ENCODE measurements around the gene ZNRF1.

Gene ZNRF1

DNA sequence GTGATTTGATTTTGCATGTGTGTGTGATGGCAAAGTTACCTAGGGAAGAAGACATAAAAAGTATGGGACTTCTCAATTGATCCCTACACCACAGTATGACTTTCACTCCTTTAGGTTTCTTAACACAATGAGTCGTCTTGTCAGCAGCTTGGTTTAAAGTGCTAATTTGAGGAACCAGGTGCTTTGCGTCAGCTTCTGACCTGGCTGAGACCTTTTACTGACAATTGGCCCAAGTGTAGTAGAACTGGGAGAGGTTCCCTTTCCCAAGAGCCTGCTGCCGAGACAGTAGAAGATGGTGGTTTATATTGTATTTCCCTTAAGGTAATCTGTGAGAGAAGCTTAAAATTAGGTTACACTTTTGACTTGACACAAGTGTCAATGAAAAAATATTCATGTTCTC lies 62.8 kb downstream of the ZNRF1 start:
- DNase-seq (ENCODE audit: low read depth in 2 of 2) = no peak

GRCh38 chr16:75062135-75062975 lies 63.5 kb downstream of the ZNRF1 start:
- DNase-seq (ENCODE audit: low read depth in 2 of 2) = no peak

DNA sequence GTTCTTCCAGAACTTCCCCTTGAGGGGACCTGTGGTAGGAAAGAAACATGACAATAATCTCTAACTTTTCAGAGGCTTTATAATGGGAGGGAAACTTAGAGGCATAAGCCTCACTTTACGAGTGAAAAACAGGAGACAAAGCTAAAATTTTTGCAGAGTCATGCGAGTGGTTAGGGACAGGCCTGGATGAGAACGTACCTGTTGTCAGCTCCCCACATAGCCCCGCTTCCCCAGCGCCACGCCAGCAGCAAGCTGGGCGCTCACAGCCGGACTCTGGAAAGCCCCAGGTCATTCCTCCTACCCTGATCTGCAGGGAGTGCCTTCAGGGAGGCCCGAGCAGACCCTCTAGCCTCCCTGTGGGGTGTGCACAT lies 64.1 kb downstream of the ZNRF1 start:
- no peak for DNase-seq (ENCODE audit: low read depth in 2 of 2)

DNA sequence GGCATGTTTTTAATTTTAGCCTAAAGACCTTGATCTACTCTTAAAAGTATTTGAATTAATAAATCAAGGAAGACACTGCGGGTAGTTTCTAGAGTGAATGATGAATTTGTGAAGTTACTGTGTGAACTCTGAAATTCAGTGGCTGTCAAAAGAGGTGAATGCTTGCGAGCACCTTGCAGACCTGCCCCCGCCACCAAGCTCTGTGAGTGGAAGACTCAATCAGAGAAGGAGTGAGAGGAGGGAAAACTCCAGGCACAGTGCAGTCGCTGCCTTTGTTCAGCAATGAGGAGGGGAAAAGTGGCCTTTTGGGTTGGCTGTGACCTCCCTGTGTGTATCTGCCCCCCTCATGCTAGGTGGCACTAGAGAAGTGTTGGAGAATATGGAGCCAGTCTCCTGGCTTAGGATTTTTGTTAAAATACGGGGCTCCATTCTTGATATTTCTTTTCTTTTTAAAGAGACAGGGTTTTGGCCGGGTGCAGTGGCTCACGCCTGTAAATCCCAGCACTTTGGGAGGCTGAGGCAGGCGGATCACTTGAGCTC lies 64.8 kb downstream of the ZNRF1 start:
- no peak for DNase-seq (ENCODE audit: low read depth in 2 of 2)

GRCh38 chr16:75064403-75065148 lies 65.8 kb downstream of the ZNRF1 start:
- DNase-seq (ENCODE audit: low read depth in 2 of 2) = no peak

DNA sequence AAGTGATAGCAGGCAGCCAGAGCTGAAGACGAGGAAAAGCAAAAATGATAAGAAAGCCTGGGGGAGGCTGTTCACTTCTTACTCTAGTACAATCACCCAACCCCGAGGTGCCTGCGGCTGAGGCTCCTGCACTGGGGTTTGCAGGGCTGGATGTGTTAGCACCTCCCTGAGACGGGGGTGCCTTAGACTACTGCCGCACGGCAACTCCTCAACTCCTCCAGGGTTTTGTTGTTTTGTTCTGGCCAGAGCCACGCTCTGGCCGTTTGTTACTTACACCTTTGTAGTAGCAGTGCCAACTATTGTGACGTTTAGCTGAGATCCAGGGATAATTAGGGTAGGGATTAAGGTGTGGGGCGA lies 66.3 kb downstream of the ZNRF1 start:
- DNase-seq (ENCODE audit: low read depth in 2 of 2) = peak in 1 of 2 donors; percentile 22

DNA sequence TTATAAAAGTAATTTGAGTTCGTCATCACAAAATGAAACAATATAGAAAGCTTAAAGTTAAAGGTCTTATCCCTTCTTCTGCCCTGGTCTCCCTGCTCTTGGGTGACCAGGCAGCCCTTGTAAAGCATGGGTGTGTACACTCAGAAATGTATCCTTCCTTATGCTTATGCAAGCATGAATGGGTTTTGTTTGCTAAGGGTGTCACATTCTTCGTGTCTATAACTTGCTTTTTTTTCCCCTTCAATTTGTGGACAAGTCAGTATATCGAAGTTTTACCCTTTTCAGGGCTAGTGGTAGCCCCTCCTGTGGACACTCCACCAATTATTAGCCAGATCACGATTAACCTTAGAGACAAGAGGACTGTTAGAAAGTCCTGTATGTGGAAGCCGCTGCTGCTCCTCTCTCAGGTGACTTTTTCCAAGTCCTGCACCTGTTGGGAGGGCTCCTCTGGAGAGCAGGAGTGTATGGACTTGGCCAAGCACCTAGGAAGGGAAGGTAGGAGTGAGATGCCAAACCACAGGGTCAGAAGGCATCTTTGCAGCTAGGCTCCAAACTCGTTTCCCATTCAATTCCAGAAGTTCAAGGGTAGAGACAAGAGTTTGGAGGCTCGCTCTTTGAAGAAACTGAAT lies 66.8 kb downstream of the ZNRF1 start:
- DNase-seq (ENCODE audit: low read depth in 2 of 2) = no peak

DNA sequence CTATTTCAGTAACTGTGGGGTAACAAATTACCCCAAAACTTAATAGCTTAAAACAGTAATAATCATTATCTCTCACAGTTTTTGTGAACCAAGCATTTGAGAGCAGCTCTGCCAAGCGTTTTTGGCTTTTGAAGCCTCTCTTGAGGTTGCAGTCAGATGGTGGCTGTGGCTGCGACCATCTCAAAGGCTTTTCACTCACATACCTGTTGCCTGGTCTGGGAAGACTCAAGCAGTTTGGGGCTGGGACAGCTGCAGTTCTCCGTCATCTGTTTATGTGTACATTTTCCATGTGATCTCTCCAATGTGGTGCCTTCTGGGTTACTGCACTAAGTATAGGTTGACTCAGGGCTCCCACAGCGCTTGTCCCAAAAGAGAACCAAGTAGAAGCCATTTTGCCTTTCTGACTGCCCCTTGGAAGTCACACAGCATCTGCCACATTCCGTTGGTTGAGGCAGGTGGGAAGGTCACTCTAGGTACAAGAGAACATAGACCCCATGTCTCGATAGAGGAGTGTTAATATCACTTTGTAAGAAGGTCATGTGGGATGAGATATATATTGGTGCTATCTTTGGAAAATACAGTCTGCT lies 68.1 kb downstream of the ZNRF1 start:
- no peak for DNase-seq (ENCODE audit: low read depth in 2 of 2)

- no peak for DNase-seq (ENCODE audit: low read depth in 2 of 2)
These were observed 69.5 kb downstream of the ZNRF1 start for GRCh38 chr16:75068085-75069031.

DNA sequence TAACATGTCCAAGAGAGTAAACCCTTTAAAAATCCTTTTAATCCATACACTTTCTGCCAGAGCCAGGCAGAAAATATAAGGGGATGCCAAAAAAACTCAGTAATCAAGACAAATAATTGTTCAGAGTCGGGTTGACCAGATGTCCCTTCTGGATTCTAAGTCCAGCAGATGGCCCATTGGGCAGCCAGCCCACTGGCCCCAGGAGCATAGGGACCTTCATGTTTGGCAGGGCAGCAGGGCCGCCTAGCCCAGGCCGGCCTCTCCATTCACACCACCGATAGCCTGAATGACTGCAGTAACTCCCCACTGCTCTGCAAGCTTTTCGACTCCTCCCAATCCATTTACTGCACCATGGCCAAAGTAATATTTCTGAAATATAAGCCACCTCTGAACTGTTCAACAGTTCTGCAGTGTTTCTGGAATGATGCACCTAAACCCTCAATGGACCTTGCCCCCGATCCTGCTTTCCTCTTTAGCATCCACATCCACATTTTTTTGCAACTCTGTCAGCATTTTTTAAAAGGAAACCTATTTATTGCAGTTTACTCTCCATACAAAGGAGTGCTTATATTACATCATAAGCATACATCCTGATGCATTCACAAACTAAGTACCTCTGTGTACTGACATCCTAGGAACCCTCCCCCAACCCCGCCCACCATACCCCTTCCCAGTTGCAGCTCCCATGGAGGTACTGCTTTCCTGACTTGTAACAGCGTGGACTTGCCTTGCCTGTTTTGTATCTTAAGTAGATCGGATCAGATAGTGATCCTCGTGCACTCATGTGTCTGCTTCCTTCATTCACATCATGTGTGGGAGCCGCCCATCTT lies 71.4 kb downstream of the ZNRF1 start:
- DNase-seq (ENCODE audit: low read depth in 2 of 2) = no peak

DNA sequence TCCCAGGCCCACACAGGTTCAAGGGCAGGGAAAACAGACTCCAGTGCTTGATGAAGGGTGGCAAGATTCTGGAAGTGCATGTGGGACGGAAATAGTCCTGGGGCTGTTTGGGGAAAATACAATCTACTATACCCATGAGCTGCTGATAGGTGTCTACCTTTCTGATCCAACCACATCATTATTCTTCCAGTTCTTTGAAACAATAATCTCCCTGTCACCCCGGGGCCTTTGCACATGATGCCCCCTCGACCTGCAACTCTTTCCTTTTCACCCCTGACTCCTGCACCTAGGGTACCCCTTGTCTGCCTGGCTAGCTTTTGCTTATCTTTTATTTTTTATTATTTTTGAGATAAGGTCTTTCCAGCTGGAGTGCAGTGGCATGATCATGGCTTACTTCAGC lies 72.8 kb downstream of the ZNRF1 start:
- no peak for DNase-seq (ENCODE audit: low read depth in 2 of 2)

DNA sequence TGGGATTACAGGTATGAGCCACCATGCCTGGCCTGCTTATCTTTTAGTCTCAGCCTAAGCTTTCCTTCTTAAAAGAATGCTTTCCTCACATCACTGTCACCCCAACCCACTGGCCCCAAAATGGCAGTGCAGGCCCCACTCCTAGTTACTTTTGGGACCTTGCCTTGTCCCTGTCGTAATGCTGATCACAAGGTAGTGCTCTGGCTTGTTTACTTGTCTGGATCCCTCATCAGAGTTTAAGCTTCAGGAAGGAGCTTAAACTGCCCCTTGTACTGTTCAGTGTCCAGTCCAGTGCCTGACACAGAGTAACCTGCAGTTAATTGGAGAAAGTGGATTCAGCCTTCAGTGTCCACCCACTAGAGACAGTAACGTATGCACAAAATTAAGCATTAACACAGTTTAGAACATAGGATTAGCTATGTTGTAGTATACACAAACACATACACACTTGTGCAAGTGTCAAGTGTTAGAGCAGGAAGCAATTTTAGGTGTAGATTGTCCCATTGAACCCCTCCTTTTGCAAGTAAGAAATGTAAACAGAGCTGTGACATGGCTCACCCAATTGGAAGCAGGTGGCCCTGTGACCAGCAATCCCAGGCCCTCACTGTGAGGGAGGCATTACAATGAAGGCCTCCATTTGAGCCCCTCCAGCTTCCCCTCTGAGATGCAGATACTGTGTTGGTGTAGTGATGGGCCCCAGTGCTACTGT lies 73.6 kb downstream of the ZNRF1 start:
- no peak for DNase-seq (ENCODE audit: low read depth in 2 of 2)

DNA sequence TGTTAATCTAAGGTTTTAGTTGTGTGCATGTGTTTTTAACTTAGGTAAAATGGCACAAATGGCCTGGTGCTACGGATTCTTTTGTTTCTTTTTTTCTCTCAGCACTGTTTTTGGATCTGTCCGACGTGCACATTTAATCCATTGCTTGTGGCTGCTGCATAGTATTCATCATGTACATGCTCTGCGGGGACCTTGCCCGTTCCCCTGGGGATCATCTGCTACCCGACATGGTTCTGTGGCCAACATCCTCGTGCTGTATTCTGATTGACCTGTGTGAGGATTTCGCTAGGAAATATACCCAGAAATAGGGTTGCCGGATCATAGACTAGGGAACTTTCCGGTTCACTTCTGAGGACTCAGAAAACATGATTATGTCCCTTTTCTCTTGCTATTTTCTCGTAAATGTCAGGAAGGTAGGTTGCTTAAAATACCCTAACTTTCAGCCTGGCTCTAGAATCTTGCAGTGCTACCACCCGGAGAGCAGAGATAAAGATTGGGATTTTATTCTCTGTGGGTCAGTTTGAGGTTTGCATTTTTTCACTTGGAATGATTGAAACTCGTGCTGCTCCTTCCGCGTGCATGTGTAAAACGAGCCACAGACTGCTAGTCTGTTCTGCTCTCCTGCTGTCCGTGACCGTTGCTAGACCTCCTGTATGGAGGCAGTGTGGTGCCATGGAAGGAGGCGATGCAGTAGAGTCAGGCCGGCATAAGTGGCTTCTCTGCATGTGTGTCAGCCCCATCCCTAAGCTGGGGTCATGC lies 74.9 kb downstream of the ZNRF1 start:
- no peak for DNase-seq (ENCODE audit: low read depth in 2 of 2)

GRCh38 chr16:75074304-75074793 lies 75.5 kb downstream of the ZNRF1 start:
- no peak for DNase-seq (ENCODE audit: low read depth in 2 of 2)

DNA sequence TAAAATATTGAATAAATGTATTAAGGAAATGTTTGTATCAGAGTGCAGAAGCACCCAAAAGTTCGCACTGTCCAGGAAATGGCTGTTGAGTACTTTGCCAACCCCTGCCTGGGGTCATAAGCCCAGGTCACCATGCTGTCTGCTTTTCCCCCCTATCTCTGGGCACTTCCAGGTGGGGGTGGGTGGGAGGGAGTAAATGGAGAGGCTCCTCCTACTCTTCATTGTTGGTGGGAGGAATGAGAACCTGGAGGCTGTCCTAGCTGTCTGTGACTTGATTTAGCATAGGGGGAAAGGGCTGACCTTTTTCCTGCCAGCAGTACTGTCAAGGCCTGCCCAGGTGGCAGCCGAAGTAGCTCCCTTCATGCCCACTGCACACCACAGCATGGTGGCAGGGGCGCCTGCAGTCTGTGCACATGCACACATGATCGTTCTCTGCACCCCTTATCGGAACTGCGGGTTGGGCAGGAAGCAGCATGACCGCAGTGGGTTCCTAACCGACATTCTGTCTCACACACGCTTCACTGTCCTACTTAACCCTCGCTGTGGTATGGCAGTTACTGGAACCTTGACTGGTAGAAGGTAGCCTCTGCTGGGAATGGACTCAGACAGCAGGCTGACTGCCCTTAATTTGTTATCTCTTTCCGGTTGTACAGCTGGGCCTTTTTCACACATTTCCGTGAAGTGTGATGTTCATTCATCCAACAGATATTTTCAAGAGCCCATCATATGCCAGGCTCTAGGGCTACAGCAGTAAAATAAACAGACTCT lies 76.3 kb downstream of the ZNRF1 start:
- DNase-seq (ENCODE audit: low read depth in 2 of 2) = peak; percentile 52 to 58

- no peak for DNase-seq (ENCODE audit: low read depth in 2 of 2)
These were observed 77.0 kb downstream of the ZNRF1 start for GRCh38 chr16:75075688-75076268.

DNA sequence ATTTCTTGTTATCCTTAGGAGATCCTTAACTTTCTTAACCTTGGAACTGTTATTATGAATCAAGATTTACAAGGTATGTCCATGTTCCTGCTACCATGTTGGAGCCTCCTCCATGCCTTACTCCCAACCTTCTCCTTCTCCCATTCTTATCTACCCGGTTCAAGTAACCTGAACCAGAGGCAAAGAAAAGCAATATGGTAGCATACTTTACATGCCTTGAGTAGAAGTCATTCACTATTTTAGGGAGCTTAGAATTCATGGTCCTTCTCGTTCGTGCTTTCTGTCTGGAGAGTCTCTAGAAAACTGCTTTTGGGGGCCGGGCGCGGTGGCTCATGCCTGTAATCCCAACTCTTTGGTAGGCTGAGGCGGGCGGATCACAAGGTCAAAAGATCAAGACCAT lies 80.1 kb downstream of the ZNRF1 start:
- no peak for DNase-seq (ENCODE audit: low read depth in 2 of 2)

All from stimulated activated CD8-positive, alpha-beta memory T cell treated with anti-CD3 and anti-CD28 coated beads, Interleukin-15, amount 100 ng/mL, for 4 hours (primary cell).